Liver (tissue), 9 donors: ENCODE data around the gene SPOP. TPM values are rescaled to one million over a fixed set of nuclear protein-coding genes. Genes with fewer than 3 reads are reported as not detected.

Experiments
- DNase-seq: peaks from one replicate; pipeline ENCODE4 v3.0.0-alpha.2; 2017; ENCODE audit warnings: low spot score
- H3K27ac ChIP-seq, 2 donors: one replicate each; pipeline ENCODE4 v1.7.0; 2013; ENCODE audit warnings: inconsistent platforms in 2 of 2, low read length in 2 of 2, control low read depth in 1 of 2, low read depth in 1 of 2, mild to moderate bottlenecking in 1 of 2
- H3K27me3 ChIP-seq, 4 donors: one replicate each; pipeline versions ENCODE4 v1.6.1 to v1.7.0; 2013; ENCODE audit warnings: low read length in 3 of 4, inconsistent platforms in 1 of 4, mild to moderate bottlenecking in 1 of 4, moderate library complexity in 1 of 4; ENCODE audit not compliant: control insufficient read depth in 4 of 4, insufficient read depth in 4 of 4
- H3K36me3 ChIP-seq, 4 donors: one replicate each; pipeline versions ENCODE4 v1.6.1 to v1.7.0; 2013; ENCODE audit warnings: low read length in 3 of 4, mild to moderate bottlenecking in 3 of 4, low read depth in 1 of 4, moderate library complexity in 1 of 4; ENCODE audit not compliant: control insufficient read depth in 4 of 4, insufficient read depth in 3 of 4
- H3K4me1 ChIP-seq, 4 donors: one replicate each; pipeline versions ENCODE4 v1.6.1 to v1.7.0; 2013; ENCODE audit warnings: low read length in 3 of 4, mild to moderate bottlenecking in 3 of 4, moderate library complexity in 1 of 4; ENCODE audit not compliant: control insufficient read depth in 4 of 4, insufficient read depth in 4 of 4
- H3K4me3 ChIP-seq, 3 donors: one replicate each; pipeline versions ENCODE4 v1.6.1 to v1.7.0; 2013; ENCODE audit warnings: low read length in 3 of 3, control low read depth in 1 of 3, low read depth in 1 of 3, mild to moderate bottlenecking in 1 of 3
- H3K9ac ChIP-seq, 2 donors: one replicate each; pipeline ENCODE4 v1.7.0; 2013; ENCODE audit warnings: low read length in 2 of 2, mild to moderate bottlenecking in 2 of 2, moderate library complexity in 2 of 2, control low read depth in 1 of 2, low read depth in 1 of 2
- H3K9me3 ChIP-seq, 4 donors: one replicate each; pipeline versions ENCODE4 v1.6.1 to v1.7.0; 2013; ENCODE audit warnings: low read length in 3 of 4; ENCODE audit not compliant: control insufficient read depth in 4 of 4
- ATF3 ChIP-seq: IDR thresholded peaks from 2 replicates; pipeline ENCODE4 v1.6.1; 2016; ENCODE audit warnings: antibody characterized with exemption
- EGR1 ChIP-seq, 2 donors: IDR thresholded peaks; 2 replicates each; pipeline ENCODE4 v1.6.1; 2016 to 2018; ENCODE audit warnings: antibody characterized with exemption in 2 of 2, low read depth in 2 of 2
- FOXA1 ChIP-seq: IDR thresholded peaks from 2 replicates; pipeline ENCODE4 v1.6.1; 2016; ENCODE audit warnings: antibody characterized with exemption
- FOXA2 ChIP-seq: IDR thresholded peaks from 2 replicates; pipeline ENCODE4 v1.6.1; 2016; ENCODE audit warnings: antibody characterized with exemption
- GABPA ChIP-seq, 2 donors: IDR thresholded peaks in 1 of 2; conservative IDR thresholded peaks in 1 of 2; 2 replicates each; pipeline ENCODE4 v1.6.1; 2016; ENCODE audit warnings: antibody characterized with exemption in 2 of 2, mild to moderate bottlenecking in 1 of 2, moderate library complexity in 1 of 2
- HNF4A ChIP-seq, 2 donors: conservative IDR thresholded peaks; 2 replicates each; pipeline ENCODE4 v1.6.1; 2016; ENCODE audit warnings: antibody characterized with exemption in 2 of 2, mild to moderate bottlenecking in 2 of 2
- HNF4G ChIP-seq: IDR thresholded peaks from 2 replicates; pipeline ENCODE4 v1.6.1; 2016; ENCODE audit warnings: antibody characterized with exemption
- JUND ChIP-seq, 2 donors: IDR thresholded peaks; 2 replicates each; pipeline ENCODE4 v1.6.1; 2016; ENCODE audit warnings: antibody characterized with exemption in 2 of 2
- NR2F2 ChIP-seq: IDR thresholded peaks from 2 replicates; pipeline ENCODE4 v1.6.1; 2016; ENCODE audit warnings: antibody characterized with exemption
- RAD21 ChIP-seq, 2 donors: IDR thresholded peaks; 2 replicates each; pipeline ENCODE4 v1.6.1; 2016; ENCODE audit warnings: antibody characterized with exemption in 2 of 2, mild to moderate bottlenecking in 2 of 2
- REST ChIP-seq: IDR thresholded peaks from 2 replicates; pipeline ENCODE4 v1.6.1; 2016; ENCODE audit warnings: antibody characterized with exemption, mild to moderate bottlenecking
- RXRA ChIP-seq, 2 donors: IDR thresholded peaks; 2 replicates each; pipeline ENCODE4 v1.6.1; 2017 to 2018; ENCODE audit warnings: antibody characterized with exemption in 2 of 2, mild to moderate bottlenecking in 1 of 2
- SP1 ChIP-seq: IDR thresholded peaks from 2 replicates; pipeline ENCODE4 v1.6.1; 2018; ENCODE audit warnings: antibody characterized with exemption, mild to moderate bottlenecking
- TAF1 ChIP-seq: conservative IDR thresholded peaks from 2 replicates; pipeline ENCODE4 v1.6.1; 2016; ENCODE audit warnings: antibody characterized with exemption, mild to moderate bottlenecking
- YY1 ChIP-seq: IDR thresholded peaks from 2 replicates; pipeline ENCODE4 v1.6.1; 2016; ENCODE audit warnings: antibody characterized with exemption, mild to moderate bottlenecking
- ZBTB33 ChIP-seq: IDR thresholded peaks from 2 replicates; pipeline ENCODE4 v1.6.1; 2016; ENCODE audit warnings: antibody characterized with exemption
- polyA plus RNA-seq, 2 donors: library from polyadenylated mRNA; stranded (reverse) in 1 of 2; unstranded in 1 of 2; fragments of 200-250 nt in 1 of 2; fragments of >200 nt in 1 of 2; fragmentation: Nextera tagmentation in 1 of 2; extraction: Ambion mirVana in 1 of 2; gene quantifications; one replicate each; pipeline versions ENCODE4 v1.2.1 to v1.2.3, GENCODE V29; 2013 to 2015
- total RNA-seq, 2 donors: library from RNA; depleted of rRNA; stranded (reverse); fragments of >200 nt; gene quantifications; one replicate each; pipeline ENCODE4 v1.2.3, GENCODE V29; 2014
- TF ChIP-seq, protein P1 (sequence below): IDR thresholded peaks from 2 replicates; pipeline ENCODE4 v1.6.1; 2016; ENCODE audit warnings: antibody characterized with exemption
- TF ChIP-seq, protein P2 (sequence below): fragments of 150-350 bp; IDR thresholded peaks from 2 replicates; pipeline ENCODE4 v1.5.1; 2017; ENCODE audit warnings: improper control_type of control experiment, low read depth, low read length; ENCODE audit not compliant: missing input control
- donor health status: healthy.
- donor health status: healthy.
- donor health status: healthy.
- donor health status: healthy.
- donor health status: healthy.

Gene SPOP
- total and polyA plus RNA-seq, 4 donors, result 21.6 to 50.8 (median 42.4) TPM

DNA sequence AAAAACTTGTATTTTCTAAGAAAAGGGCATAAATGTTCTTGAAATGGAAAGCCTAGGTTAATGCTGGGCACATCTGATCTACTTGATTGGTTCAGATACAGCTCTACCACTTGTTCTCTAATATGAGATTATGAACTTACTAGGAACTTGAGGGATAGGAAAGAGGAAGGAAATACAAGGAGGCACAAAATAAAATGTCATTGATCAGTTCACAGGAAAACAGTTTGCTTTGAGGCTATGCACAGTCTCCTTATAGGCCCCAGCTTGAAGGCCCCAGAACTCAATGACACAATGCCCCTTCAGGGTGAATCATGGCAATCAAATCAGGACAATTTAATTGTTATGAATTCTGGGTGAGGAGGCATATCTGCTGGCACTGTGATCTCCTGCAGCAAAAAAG, 75.1 kb downstream of the SPOP start:
- Histone ChIP-seq H3K4me3 (no peak overlapping the region), H3K27me3 (no peaks in the 10 kb centered on the region), H3K9me3 (no peaks in the 10 kb centered on the region), H3K27ac (no peak overlapping the region), H3K4me1 (peaks cover 0 to 4% (median 0%) of the 10 kb centered on the region in 4 donors), H3K36me3 (peaks cover 9 to 60% (median 49%) of the 10 kb centered on the region in 4 donors), H3K9ac (no peak overlapping the region)
- no peak for DNase-seq
- TF ChIP-seq, protein P1, sequence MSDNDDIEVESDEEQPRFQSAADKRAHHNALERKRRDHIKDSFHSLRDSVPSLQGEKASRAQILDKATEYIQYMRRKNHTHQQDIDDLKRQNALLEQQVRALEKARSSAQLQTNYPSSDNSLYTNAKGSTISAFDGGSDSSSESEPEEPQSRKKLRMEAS, result no peak
- TF ChIP-seq RAD21 (IDR thresholded peaks at IDR 0.05) (no peak), ZBTB33 (no peak), JUND (IDR thresholded peaks at IDR 0.05) (no peak), EGR1 (IDR thresholded peaks at IDR 0.05; ENCODE audit: low read depth in 2 of 2) (no peak), TAF1 (no peak), RXRA (IDR thresholded peaks at IDR 0.05) (no peak), REST (no peak), SP1 (no peak), FOXA1 (no peak), GABPA (IDR thresholded peaks at IDR 0.05 in 1 of 2, conservative IDR thresholded peaks at IDR 0.05 in 1 of 2) (no peak), HNF4A (conservative IDR thresholded peaks at IDR 0.05) (no peak), HNF4G (no peak), ATF3 (no peak)
- TF ChIP-seq, protein P2, sequence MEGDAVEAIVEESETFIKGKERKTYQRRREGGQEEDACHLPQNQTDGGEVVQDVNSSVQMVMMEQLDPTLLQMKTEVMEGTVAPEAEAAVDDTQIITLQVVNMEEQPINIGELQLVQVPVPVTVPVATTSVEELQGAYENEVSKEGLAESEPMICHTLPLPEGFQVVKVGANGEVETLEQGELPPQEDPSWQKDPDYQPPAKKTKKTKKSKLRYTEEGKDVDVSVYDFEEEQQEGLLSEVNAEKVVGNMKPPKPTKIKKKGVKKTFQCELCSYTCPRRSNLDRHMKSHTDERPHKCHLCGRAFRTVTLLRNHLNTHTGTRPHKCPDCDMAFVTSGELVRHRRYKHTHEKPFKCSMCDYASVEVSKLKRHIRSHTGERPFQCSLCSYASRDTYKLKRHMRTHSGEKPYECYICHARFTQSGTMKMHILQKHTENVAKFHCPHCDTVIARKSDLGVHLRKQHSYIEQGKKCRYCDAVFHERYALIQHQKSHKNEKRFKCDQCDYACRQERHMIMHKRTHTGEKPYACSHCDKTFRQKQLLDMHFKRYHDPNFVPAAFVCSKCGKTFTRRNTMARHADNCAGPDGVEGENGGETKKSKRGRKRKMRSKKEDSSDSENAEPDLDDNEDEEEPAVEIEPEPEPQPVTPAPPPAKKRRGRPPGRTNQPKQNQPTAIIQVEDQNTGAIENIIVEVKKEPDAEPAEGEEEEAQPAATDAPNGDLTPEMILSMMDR, result no peak

- H3K36me3 ChIP-seq, result peaks cover 9 to 70% (median 48%) of the 10 kb centered on the region in 4 donors
- H3K4me3 ChIP-seq, result no peak overlapping the region
- no peak for DNase-seq
- H3K27ac ChIP-seq, result no peak overlapping the region
- no peaks in the 10 kb centered on the region for H3K9me3 ChIP-seq
- H3K4me1 ChIP-seq, result peaks cover 0 to 4% (median 0%) of the 10 kb centered on the region in 4 donors
- no peaks in the 10 kb centered on the region for H3K27me3 ChIP-seq
- no peak overlapping the region for H3K9ac ChIP-seq
- TF ChIP-seq YY1, result no peak
- no peak for TF ChIP-seq JUND (IDR thresholded peaks at IDR 0.05)
- no peak for TF ChIP-seq FOXA2
- no peak for TF ChIP-seq ATF3
- no peak for TF ChIP-seq NR2F2
- TF ChIP-seq TAF1, result no peak
- TF ChIP-seq FOXA1, result no peak
- TF ChIP-seq GABPA (IDR thresholded peaks at IDR 0.05 in 1 of 2, conservative IDR thresholded peaks at IDR 0.05 in 1 of 2), result no peak
- TF ChIP-seq, protein P1, result no peak
- TF ChIP-seq, protein P2, result no peak
- no peak for TF ChIP-seq EGR1 (IDR thresholded peaks at IDR 0.05; ENCODE audit: low read depth in 2 of 2)
- no peak for TF ChIP-seq HNF4G
- TF ChIP-seq ZBTB33, result no peak
- TF ChIP-seq HNF4A (conservative IDR thresholded peaks at IDR 0.05), result no peak
These were observed 76.9 kb downstream of the SPOP start for GRCh38 chr17:49600949-49601348.
